ENCODE measurements around the gene GPRIN3.

The GPRIN3 gene

GRCh38 chr4:89273741-89274141 is 33.9 kb downstream of the GPRIN3 start:
- TF ChIP-seq EGR1 (IDR thresholded peaks at IDR 0.05) (no peak), CEBPB (IDR thresholded peaks at IDR 0.05) (no peak), NFIC (IDR thresholded peaks at IDR 0.05) (no peak), REST (IDR thresholded peaks at IDR 0.05; ENCODE audit: low read depth) (no peak), TEAD4 (IDR thresholded peaks at IDR 0.05) (no peak), FOXM1 (IDR thresholded peaks at IDR 0.05; ENCODE audit: borderline replicate concordance, low read depth) (no peak), TAF1 (IDR thresholded peaks at IDR 0.05; ENCODE audit: low read depth) (no peak), TCF12 (IDR thresholded peaks at IDR 0.05; ENCODE audit: low read depth) (no peak), EP300 (IDR thresholded peaks at IDR 0.05; ENCODE audit: borderline replicate concordance) (no peak), USF1 (IDR thresholded peaks at IDR 0.05) (no peak), CREB1 (IDR thresholded peaks at IDR 0.05; ENCODE audit: low read depth) (no peak), RAD21 (IDR thresholded peaks at IDR 0.05; ENCODE audit: low read depth) (no peak), ZBTB7A (IDR thresholded peaks at IDR 0.05; ENCODE audit: low read depth) (no peak), YY1 (IDR thresholded peaks at IDR 0.05; ENCODE audit: low read depth) (no peak)

GRCh38 chr4:89270792-89271191 is 36.8 kb downstream of the GPRIN3 start:
- TF ChIP-seq CEBPB (IDR thresholded peaks at IDR 0.05) (no peak), REST (IDR thresholded peaks at IDR 0.05; ENCODE audit: low read depth) (no peak), USF1 (IDR thresholded peaks at IDR 0.05) (no peak), FOXM1 (IDR thresholded peaks at IDR 0.05; ENCODE audit: borderline replicate concordance, low read depth) (no peak), TAF1 (IDR thresholded peaks at IDR 0.05; ENCODE audit: low read depth) (no peak), EP300 (IDR thresholded peaks at IDR 0.05; ENCODE audit: borderline replicate concordance) (no peak), ZBTB7A (IDR thresholded peaks at IDR 0.05; ENCODE audit: low read depth) (no peak), MAX (IDR thresholded peaks at IDR 0.05) (no peak), NFIC (IDR thresholded peaks at IDR 0.05) (no peak), CREB1 (IDR thresholded peaks at IDR 0.05; ENCODE audit: low read depth) (no peak), YY1 (IDR thresholded peaks at IDR 0.05; ENCODE audit: low read depth) (no peak), TCF12 (IDR thresholded peaks at IDR 0.05; ENCODE audit: low read depth) (no peak)

- TF ChIP-seq REST (IDR thresholded peaks at IDR 0.05; ENCODE audit: low read depth) = no peak
- TF ChIP-seq FOXM1 (IDR thresholded peaks at IDR 0.05; ENCODE audit: borderline replicate concordance, low read depth) = no peak
- no peak for TF ChIP-seq CREB1 (IDR thresholded peaks at IDR 0.05; ENCODE audit: low read depth)
- TF ChIP-seq TCF12 (IDR thresholded peaks at IDR 0.05; ENCODE audit: low read depth) = no peak
- no peak for TF ChIP-seq YY1 (IDR thresholded peaks at IDR 0.05; ENCODE audit: low read depth)
- no peak for TF ChIP-seq NFIC (IDR thresholded peaks at IDR 0.05)
- TF ChIP-seq CEBPB (IDR thresholded peaks at IDR 0.05) = no peak
- no peak for TF ChIP-seq TAF1 (IDR thresholded peaks at IDR 0.05; ENCODE audit: low read depth)
- no peak for TF ChIP-seq USF1 (IDR thresholded peaks at IDR 0.05)
- TF ChIP-seq EGR1 (IDR thresholded peaks at IDR 0.05) = no peak
- TF ChIP-seq MAX (IDR thresholded peaks at IDR 0.05) = no peak
- TF ChIP-seq RAD21 (IDR thresholded peaks at IDR 0.05; ENCODE audit: low read depth) = no peak
- TF ChIP-seq ZBTB7A (IDR thresholded peaks at IDR 0.05; ENCODE audit: low read depth) = no peak
- no peak for TF ChIP-seq EP300 (IDR thresholded peaks at IDR 0.05; ENCODE audit: borderline replicate concordance)
- TF ChIP-seq TEAD4 (IDR thresholded peaks at IDR 0.05) = no peak
Measured at GRCh38 chr4:89269121-89269666, 38.4 kb downstream of the GPRIN3 start.

GRCh38 chr4:89268679-89269078 is 38.9 kb downstream of the GPRIN3 start:
- TF ChIP-seq EGR1 (IDR thresholded peaks at IDR 0.05) = no peak
- no peak for TF ChIP-seq TEAD4 (IDR thresholded peaks at IDR 0.05)
- no peak for TF ChIP-seq USF1 (IDR thresholded peaks at IDR 0.05)
- no peak for TF ChIP-seq ZBTB7A (IDR thresholded peaks at IDR 0.05; ENCODE audit: low read depth)
- TF ChIP-seq RAD21 (IDR thresholded peaks at IDR 0.05; ENCODE audit: low read depth) = no peak
- no peak for TF ChIP-seq REST (IDR thresholded peaks at IDR 0.05; ENCODE audit: low read depth)
- no peak for TF ChIP-seq CREB1 (IDR thresholded peaks at IDR 0.05; ENCODE audit: low read depth)
- TF ChIP-seq NFIC (IDR thresholded peaks at IDR 0.05) = no peak
- no peak for TF ChIP-seq TCF12 (IDR thresholded peaks at IDR 0.05; ENCODE audit: low read depth)
- no peak for TF ChIP-seq CEBPB (IDR thresholded peaks at IDR 0.05)
- no peak for TF ChIP-seq MAX (IDR thresholded peaks at IDR 0.05)
- no peak for TF ChIP-seq EP300 (IDR thresholded peaks at IDR 0.05; ENCODE audit: borderline replicate concordance)
- TF ChIP-seq TAF1 (IDR thresholded peaks at IDR 0.05; ENCODE audit: low read depth) = no peak
- no peak for TF ChIP-seq FOXM1 (IDR thresholded peaks at IDR 0.05; ENCODE audit: borderline replicate concordance, low read depth)
- no peak for TF ChIP-seq YY1 (IDR thresholded peaks at IDR 0.05; ENCODE audit: low read depth)

Measured in Ishikawa (cell line).